Tibial artery (tissue), 4 donors: Measurements from ENCODE around the gene SPEN.
A peak's percentile ranks its signal among the peaks of the same experiment; 100 is the strongest.

Experiments
- DNase-seq, 2 donors: peaks; one replicate each; pipeline ENCODE4 v3.0.0-alpha.2; 2019
- H3K27ac ChIP-seq, 2 donors: fragments of 200-600 bp; sonication (generic) in 1 of 2; 1 replicate in 1 of 2; 2 replicates in 1 of 2; pipeline ENCODE4 v1.5.1; 2018 to 2019; ENCODE audit warnings: mild to moderate bottlenecking in 1 of 2
- H3K27me3 ChIP-seq, 2 donors: fragments of 200-600 bp; sonication (generic) in 1 of 2; one replicate each; pipeline versions ENCODE4 v1.5.1 to v1.6.0; 2016 to 2019
- H3K36me3 ChIP-seq, 3 donors: fragments of 200-600 bp; sonication (generic) in 2 of 3; one replicate each; pipeline ENCODE4 v1.5.1; 2016 to 2019; ENCODE audit warnings: mild to moderate bottlenecking in 2 of 3
- H3K4me1 ChIP-seq, 4 donors: fragments of 200-600 bp; sonication (generic) in 2 of 4; 1 replicate in 3 of 4; 2 replicates in 1 of 4; pipeline ENCODE4 v1.5.1; 2016 to 2019
- H3K4me3 ChIP-seq, 2 donors: fragments of 200-600 bp; sonication (generic) in 1 of 2; 1 replicate in 1 of 2; 2 replicates in 1 of 2; pipeline ENCODE4 v1.5.1; 2018 to 2019; ENCODE audit warnings: mild to moderate bottlenecking in 2 of 2
- H3K9me3 ChIP-seq, 3 donors: fragments of 200-600 bp; sonication (generic) in 1 of 3; one replicate each; pipeline ENCODE4 v1.5.1; 2016 to 2019
- CTCF ChIP-seq, 2 experiments: fragments of 200-600 bp in 1 of 2; fragments of 450-650 bp in 1 of 2; IDR thresholded peaks; one replicate each; pipeline ENCODE4 v1.5.1; 2017 to 2019; ENCODE audit warnings: antibody characterized with exemption in 2 of 2, mild to moderate bottlenecking in 1 of 2, moderate library complexity in 1 of 2
- intact Hi-C: fragments of 100-400 bp; cut with DNase I; formaldehyde crosslinking; loops from one replicate; pipeline ENCODE4 v1.15.0; 2023; ENCODE audit warnings: low total_unique reads

SPEN gene

GRCh38 chr1:15881961-15882360 lies 34.5 kb downstream of the SPEN start:
- no peaks in the 10 kb centered on the region for H3K9me3 ChIP-seq
- TF ChIP-seq CTCF (IDR thresholded peaks at IDR 0.05), result no peak
- H3K27me3 ChIP-seq, result no peaks in the 10 kb centered on the region
- no peak for DNase-seq
- H3K4me3 ChIP-seq, result no peak overlapping the region
- peaks cover 0 to 16% (median 4%) of the 10 kb centered on the region in 3 donors for H3K36me3 ChIP-seq
- intact Hi-C loops, result no loop called here
- peak overlapping the region in 1 of 2 donors; percentile 81 for H3K27ac ChIP-seq
- peaks cover 0 to 89% (median 51%) of the 10 kb centered on the region in 4 donors for H3K4me1 ChIP-seq

- intact Hi-C loops, result no loop called here
- H3K27ac ChIP-seq, result peak overlapping the region in 1 of 2 donors; percentile 81
Observed at GRCh38 chr1:15882665-15883064, 35.2 kb downstream of the SPEN start.

DNA sequence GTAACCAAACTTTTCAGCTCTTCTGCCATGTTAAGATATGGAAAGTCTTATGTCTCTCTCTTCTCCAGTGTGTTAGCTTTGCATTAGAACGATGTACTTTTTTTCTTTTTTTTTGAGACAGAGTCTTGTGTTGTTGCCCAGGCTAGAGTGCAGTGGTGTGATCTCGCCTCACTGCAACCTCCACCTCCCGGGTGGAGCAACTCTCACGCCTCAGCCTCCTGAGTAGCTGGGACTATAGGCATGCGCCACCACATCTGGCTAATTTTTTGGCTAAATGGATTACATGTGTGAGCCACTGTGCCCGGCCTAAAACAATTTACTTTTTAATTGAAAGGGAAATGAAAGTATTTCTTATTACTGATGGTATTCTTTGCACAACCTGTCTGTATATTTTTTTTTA lies 35.8 kb downstream of the SPEN start:
- H3K27ac ChIP-seq, result peak overlapping the region; percentile 14 to 81
- DNase-seq, result no peak
- H3K27me3 ChIP-seq, result no peaks in the 10 kb centered on the region
- H3K36me3 ChIP-seq, result peaks cover 0 to 4% (median 0%) of the 10 kb centered on the region in 3 donors
- TF ChIP-seq CTCF (IDR thresholded peaks at IDR 0.05), result no peak
- H3K9me3 ChIP-seq, result no peaks in the 10 kb centered on the region
- H3K4me1 ChIP-seq, result peaks cover 0 to 92% (median 57%) of the 10 kb centered on the region in 4 donors
- no peak overlapping the region for H3K4me3 ChIP-seq
- intact Hi-C loops, result no loop called here

More at GRCh38 chr1:15882665-15883064, 35.2 kb downstream of the SPEN start:
- Histone ChIP-seq H3K27me3 (no peaks in the 10 kb centered on the region), H3K4me1 (peaks cover 0 to 90% (median 54%) of the 10 kb centered on the region in 4 donors), H3K36me3 (peaks cover 0 to 11% (median 0%) of the 10 kb centered on the region in 3 donors), H3K4me3 (no peak overlapping the region), H3K9me3 (no peaks in the 10 kb centered on the region)
- no peak for TF ChIP-seq CTCF (IDR thresholded peaks at IDR 0.05)
- no peak for DNase-seq

DNA sequence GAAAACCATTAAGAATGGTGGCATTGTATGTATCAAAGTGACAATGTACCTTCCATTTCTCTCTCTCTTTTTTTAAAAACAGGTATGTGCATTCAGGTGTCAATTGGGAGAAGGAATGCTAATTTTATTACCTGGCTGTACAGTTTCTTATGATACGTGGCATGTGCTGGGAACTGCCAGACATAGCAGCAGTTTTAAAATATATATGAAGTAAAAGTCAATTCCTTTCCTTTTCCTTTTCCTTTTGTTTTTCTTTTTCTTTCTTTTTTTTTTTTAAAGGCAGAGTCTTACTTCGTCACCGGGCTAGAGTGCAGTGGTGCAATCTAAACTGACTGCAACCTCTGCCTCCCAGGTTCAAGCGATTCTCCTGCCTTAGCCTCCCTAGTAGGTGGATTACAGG lies 37.0 kb downstream of the SPEN start:
- no peaks in the 10 kb centered on the region for H3K36me3 ChIP-seq
- no peak for DNase-seq
- no peak for TF ChIP-seq CTCF (IDR thresholded peaks at IDR 0.05)
- H3K4me1 ChIP-seq, result peaks cover 0 to 93% (median 61%) of the 10 kb centered on the region in 4 donors
- no peaks in the 10 kb centered on the region for H3K27me3 ChIP-seq
- H3K27ac ChIP-seq, result peak overlapping the region; percentile 81 to 90
- H3K4me3 ChIP-seq, result peak overlapping the region in 1 of 2 donors; percentile 45
- H3K9me3 ChIP-seq, result no peaks in the 10 kb centered on the region
- intact Hi-C loops, result loop anchor here (2.0 kb wide), 1 partner anchor 36 kb away; no protein-coding TSS in a partner anchor

GRCh38 chr1:15885269-15885668 lies 37.8 kb downstream of the SPEN start:
- H3K27ac ChIP-seq, result peak overlapping the region; percentile 81 to 90
- peaks cover 0 to 95% (median 62%) of the 10 kb centered on the region in 4 donors for H3K4me1 ChIP-seq
- no peak for TF ChIP-seq CTCF (IDR thresholded peaks at IDR 0.05)
- H3K9me3 ChIP-seq, result no peaks in the 10 kb centered on the region
- H3K36me3 ChIP-seq, result no peaks in the 10 kb centered on the region
- DNase-seq, result no peak
- no peaks in the 10 kb centered on the region for H3K27me3 ChIP-seq
- H3K4me3 ChIP-seq, result peak overlapping the region in 1 of 2 donors; percentile 45
- intact Hi-C loops, result loop anchor here (2.0 kb wide), 1 partner anchor 36 kb away; no protein-coding TSS in a partner anchor
